ENCODE measurements around the gene DCDC2C.

- TF ChIP-seq CTCF (IDR thresholded peaks at IDR 0.05): no peak
- TF ChIP-seq POLR2A (IDR thresholded peaks at IDR 0.05): no peak
Measured at GRCh38 chr2:3672861-3673678, 30.3 kb upstream of the DCDC2C start.
